GM12878 (cell line): ENCODE data around the gene DDO. TPM values are rescaled to one million over a fixed set of nuclear protein-coding genes. Genes with fewer than 3 reads are reported as not detected.

Source experiments
- ATAC-seq: fragments of 200-7000 bp; cut with Tn5 transposase; 3 replicates; pipeline ENCODE4 v1.9.1; 2020; ENCODE audit warnings: mild to moderate bottlenecking, moderate library complexity
- BruUV-seq: library from RNA; stranded (reverse); fragments of 400-500 nt; replicated peaks from 2 replicates; lab custom pipeline; 2021; lab: Mats Ljungman, UMichigan
- CTCF ChIA-PET: fragments of 300-600 bp; sonication (Branson Sonifier 250); formaldehyde crosslinking; extraction: SDS; loops from one replicate; lab custom pipeline; 2021; ENCODE audit warnings: inconsistent platforms; lab: Yijun Ruan, JAX
- POLR2A ChIA-PET: fragments of 350-600 bp; formaldehyde crosslinking; extraction: SDS; loops from one replicate; lab custom pipeline; 2021; ENCODE audit warnings: inconsistent platforms; lab: Charles Lee
- RAD21 ChIA-PET: fragments of 300-600 bp; sonication (Branson Sonifier 250); formaldehyde crosslinking; loops from one replicate; lab custom pipeline; 2023; ENCODE audit warnings: antibody characterized with exemption; ENCODE audit not compliant: unreplicated experiment; lab: Charles Lee
- SMC1A ChIA-PET: fragments of 300-600 bp; sonication (Branson Sonifier 250); formaldehyde crosslinking; loops from one replicate; lab custom pipeline; 2023; ENCODE audit not compliant: unreplicated experiment, uncharacterized antibody; lab: Charles Lee
- DNase-seq: peaks from one replicate; pipeline ENCODE4 v3.0.0-alpha.2; 2011; ENCODE audit warnings: low read depth, low spot score
- FAIRE-seq: peaks from 3 replicates; lab custom pipeline; 2011; peaks lifted over from hg19 to GRCh38; lab: Jason Lieb, UNC
- H2AFZ ChIP-seq: 2 replicates; pipeline ENCODE4 v1.6.0; 2011; ENCODE audit warnings: low read depth, low read length, control low read depth; ENCODE audit not compliant: control insufficient read depth
- H3K27ac ChIP-seq: 2 replicates; pipeline ENCODE4 v1.5.1; 2011; ENCODE audit warnings: control low read depth; ENCODE audit not compliant: control insufficient read depth, insufficient read depth
- H3K27me3 ChIP-seq, 2 experiments: replicated peaks in 1 of 2; 2 replicates each; pipeline versions ENCODE4 v1.6.0 to v1.6.1; 2011; ENCODE audit warnings: low read length in 1 of 2; ENCODE audit not compliant: control insufficient read depth in 2 of 2, insufficient read depth in 2 of 2
- H3K36me3 ChIP-seq, 2 experiments: 2 replicates each; pipeline ENCODE4 v1.5.1; 2011; ENCODE audit warnings: low read length in 1 of 2; ENCODE audit not compliant: control insufficient read depth in 2 of 2, insufficient read depth in 2 of 2
- H3K4me1 ChIP-seq: 2 replicates; pipeline ENCODE4 v1.6.1; 2011; ENCODE audit warnings: mild to moderate bottlenecking, low read length, moderate library complexity, mixed read lengths; ENCODE audit not compliant: control insufficient read depth, insufficient read depth
- H3K4me2 ChIP-seq: 2 replicates; pipeline ENCODE4 v1.6.0; 2011; ENCODE audit warnings: control low read depth; ENCODE audit not compliant: control insufficient read depth, insufficient read depth
- H3K4me3 ChIP-seq: fragments of 200-600 bp; sonication (generic); 2 replicates; pipeline ENCODE4 v1.5.1; 2016
- H3K79me2 ChIP-seq: 2 replicates; pipeline ENCODE4 v1.6.0; 2011; ENCODE audit warnings: low read length; ENCODE audit not compliant: control insufficient read depth, insufficient read depth
- H3K9ac ChIP-seq: 2 replicates; pipeline ENCODE4 v1.8.0; 2011; ENCODE audit warnings: low read length, control low read depth, mixed read lengths; ENCODE audit not compliant: control insufficient read depth, insufficient read depth
- H3K9me3 ChIP-seq: replicated peaks from 3 replicates; pipeline ENCODE4 v1.5.1; 2011; ENCODE audit warnings: mild to moderate bottlenecking, low read length; ENCODE audit not compliant: control insufficient read depth, insufficient read depth
- H4K20me1 ChIP-seq: 2 replicates; pipeline ENCODE4 v1.6.0; 2011; ENCODE audit not compliant: control insufficient read depth, insufficient read depth
- BHLHE40 ChIP-seq, 2 experiments: fragments of 450-650 bp in 1 of 2; IDR thresholded peaks; 2 replicates each; pipeline ENCODE4 v1.6.1; 2011 to 2017; ENCODE audit warnings: low read depth in 2 of 2, borderline replicate concordance in 1 of 2, improper control_type of control experiment in 1 of 2, low read length in 1 of 2, mild to moderate bottlenecking in 1 of 2
- ESRRA ChIP-seq: IDR thresholded peaks from 2 replicates; pipeline ENCODE4 v1.6.1; 2012; ENCODE audit warnings: mild to moderate bottlenecking, low read length, improper control_type of control experiment
- FOS ChIP-seq: IDR thresholded peaks from 3 replicates; pipeline ENCODE4 v1.6.1; 2011; ENCODE audit warnings: borderline replicate concordance; ENCODE audit not compliant: insufficient read length; ENCODE audit errors: extremely low read depth
- HDAC2 ChIP-seq: fragments of 200-600 bp; sonication (generic); IDR thresholded peaks from 2 replicates; pipeline ENCODE4 v1.6.1; 2017
- HDAC6 ChIP-seq: fragments of 200-600 bp; sonication (generic); IDR thresholded peaks from one replicate; pipeline ENCODE4 v1.8.0; 2017; ENCODE audit warnings: antibody characterized with exemption; ENCODE audit not compliant: unreplicated experiment
- NR2C2 ChIP-seq: IDR thresholded peaks from 2 replicates; pipeline ENCODE4 v1.6.1; 2011; ENCODE audit warnings: borderline replicate concordance, low read depth; ENCODE audit not compliant: control insufficient read depth, insufficient read length
- NRF1 ChIP-seq: conservative IDR thresholded peaks from 2 replicates; pipeline ENCODE4 v1.6.1; 2011; ENCODE audit warnings: mild to moderate bottlenecking, low read depth, low read length, improper control_type of control experiment
- RB1 ChIP-seq: fragments of 450-650 bp; formaldehyde crosslinking; IDR thresholded peaks from 2 replicates; pipeline ENCODE4 v1.6.1; 2017; ENCODE audit warnings: mild to moderate bottlenecking, borderline replicate concordance
- RBBP5 ChIP-seq: fragments of 200-600 bp; sonication (generic); conservative IDR thresholded peaks from 2 replicates; pipeline ENCODE4 v1.6.1; 2016
- SUZ12 ChIP-seq: fragments of 200-600 bp; sonication (generic); IDR thresholded peaks from one replicate; pipeline ENCODE4 v1.6.1; 2018; ENCODE audit warnings: antibody characterized with exemption, mild to moderate bottlenecking; ENCODE audit not compliant: unreplicated experiment
- TARDBP ChIP-seq: IDR thresholded peaks from 2 replicates; pipeline ENCODE4 v1.6.1; 2016; ENCODE audit warnings: borderline replicate concordance
- YBX1 ChIP-seq: fragments of 450-650 bp; IDR thresholded peaks from 2 replicates; pipeline ENCODE4 v1.6.1; 2016; ENCODE audit warnings: antibody characterized with exemption
- YY1 ChIP-seq: IDR thresholded peaks from 2 replicates; pipeline ENCODE4 v1.6.1; 2011; ENCODE audit warnings: low read depth, mild to moderate bottlenecking, low read length
- ZBTB11 ChIP-seq: fragments of 450-650 bp; formaldehyde crosslinking; IDR thresholded peaks from 2 replicates; pipeline ENCODE4 v1.5.0; 2022; ENCODE audit warnings: mild to moderate bottlenecking, missing genetic modification characterization
- ZBTB4 ChIP-seq: fragments of 450-650 bp; formaldehyde crosslinking; IDR thresholded peaks from 2 replicates; pipeline ENCODE4 v1.4.0; 2022; ENCODE audit warnings: mild to moderate bottlenecking, moderate library complexity
- ZNF384 ChIP-seq: IDR thresholded peaks from 2 replicates; pipeline ENCODE4 v1.6.1; 2012; ENCODE audit warnings: low read depth, mild to moderate bottlenecking, low read length, improper control_type of control experiment, borderline replicate concordance
- ZSCAN29 ChIP-seq: fragments of 450-650 bp; IDR thresholded peaks from 2 replicates; pipeline ENCODE4 v1.6.1; 2017; ENCODE audit warnings: mild to moderate bottlenecking, moderate library complexity
- in situ Hi-C: fragments of 300-500 bp; cut with MboI; formaldehyde crosslinking; loops from 9 replicates; pipeline ENCODE4 v1.14.3; 2018; ENCODE audit warnings: mixed read lengths
- intact Hi-C: fragments of 100-400 bp; cut with micrococcal nuclease; formaldehyde crosslinking; loops from one replicate; pipeline ENCODE4 v1.14.2; 2022; ENCODE audit not compliant: unreplicated experiment
- polyA plus RNA-seq, 11 experiments: library from polyadenylated mRNA; depleted of rRNA in 4 of 11; unstranded in 6 of 11; stranded (reverse) in 5 of 11; fragments of >200 nt; fragmentation: Nextera tagmentation in 4 of 11; fragmentation: Illumina TruSeq in 1 of 11; extraction: Ambion mirVana in 4 of 11; extraction: Trizol in 1 of 11; gene quantifications; 1 replicate in 1 of 11; 2 replicates in 10 of 11; pipeline versions ENCODE4 v1.2.1 to v1.2.3, GENCODE V29; 2011 to 2016; ENCODE audit warnings: inconsistent platforms in 2 of 11, missing spikeins in 2 of 11, low read depth in 1 of 11
- total RNA-seq, 4 experiments: library from RNA; depleted of rRNA in 3 of 4; stranded (reverse); fragments of >200 nt in 3 of 4; fragmentation: Illumina TruSeq in 1 of 4; extraction: Trizol in 1 of 4; gene quantifications; 2 replicates each; pipeline versions ENCODE4 v1.2.1 to v1.2.3, GENCODE V29; 2013 to 2021

The DDO gene
- total and polyA plus RNA-seq, 10 of the 15 experiments (the other 5 are each of a cell fraction or from before 2014, with no cell fraction given), result 0.04 to 0.14 (median 0.09) TPM; not detected in 6

GRCh38 chr6:110422444-110422822 lies 7.1 kb upstream of the DDO start:
- Histone ChIP-seq H3K36me3 (no peaks in the 10 kb centered on the region), H2AFZ (no peak overlapping the region), H3K27ac (no peak overlapping the region), H3K4me2 (no peak overlapping the region), H3K9me3 (peaks cover 5% of the 10 kb centered on the region; the same call in 2 of the 3 replicates), H3K4me3 (no peak overlapping the region), H3K27me3 (no peaks in the 10 kb centered on the region), H3K4me1 (no peaks in the 10 kb centered on the region), H3K79me2 (no peaks in the 10 kb centered on the region), H3K9ac (no peak overlapping the region), H4K20me1 (no peaks in the 10 kb centered on the region)
- ChIA-PET CTCF (no interaction called here), SMC1A (interaction anchor here (0.8 kb wide), 1 partner anchor 18 kb away, joined by 3 read pairs; no protein-coding TSS in a partner anchor), POLR2A (no interaction called here), RAD21 (interaction anchor here (0.5 kb wide), 1 partner anchor 475 kb away, joined by 4 read pairs; no protein-coding TSS in a partner anchor)
- no peak for FAIRE-seq
- no peak for DNase-seq
- no TSS peak for BruUV-seq
- intact Hi-C loops, result no loop called here
- TF ChIP-seq ZBTB4 (CRISPR knock-in tag), result no peak
- no peak for TF ChIP-seq ZBTB11 (CRISPR knock-in tag)
- no peak for TF ChIP-seq SUZ12
- TF ChIP-seq NR2C2, result no peak
- TF ChIP-seq ZNF384, result no peak
- TF ChIP-seq YBX1, result no peak
- no peak for TF ChIP-seq ESRRA
- no peak for TF ChIP-seq HDAC6
- no peak for TF ChIP-seq ZSCAN29
- TF ChIP-seq RB1, result no peak
- no peak for TF ChIP-seq BHLHE40 (IDR thresholded peaks at IDR 0.05; ENCODE audit: borderline replicate concordance in 1 of 2, low read depth in 2 of 2, low read length in 1 of 2)
- no peak for TF ChIP-seq YY1
- no peak for TF ChIP-seq HDAC2
- no peak for TF ChIP-seq TARDBP
- no peak for TF ChIP-seq NRF1
- TF ChIP-seq FOS, result no peak
- no peak for TF ChIP-seq RBBP5
- no peak for ATAC-seq
- in situ Hi-C loops, result no loop called here
